ENCODE results near the gene RASSF1. TPM values are rescaled to one million over a fixed set of nuclear protein-coding genes. Genes with fewer than 3 reads are reported as not detected.
A peak's percentile ranks its signal among the peaks of the same experiment; 100 is the strongest.

The RASSF1 gene
- total and polyA plus RNA-seq, 2 of the 13 experiments (the other 11 are each of a cell fraction or from before 2014, with no cell fraction given), result 10.2 to 27.5 TPM

- TF ChIP-seq FOXM1 (CRISPR knock-in tag; IDR thresholded peaks at IDR 0.05), result no peak
- TF ChIP-seq MBNL3 (CRISPR knock-in tag; conservative IDR thresholded peaks at IDR 0.05), result no peak
- TF ChIP-seq RXRA (CRISPR knock-in tag; IDR thresholded peaks at IDR 0.05), result peak; percentile 7; the same call in 1 of the 2 replicates
- TF ChIP-seq RFXAP (CRISPR knock-in tag; IDR thresholded peaks at IDR 0.05; ENCODE audit: borderline replicate concordance), result 0 out of 2 replicates have a peak, but pooled peaks have one; percentile 7
- TF ChIP-seq DPF2 (CRISPR knock-in tag; IDR thresholded peaks at IDR 0.05; ENCODE audit: borderline replicate concordance, low read depth), result no peak
- peak; percentile 93 for TF ChIP-seq ZC3H13 (CRISPR knock-in tag; IDR thresholded peaks at IDR 0.05)
- TF ChIP-seq PAXIP1 (CRISPR knock-in tag; conservative IDR thresholded peaks at IDR 0.05), result peak; percentile 58
- TF ChIP-seq ZNF670 (CRISPR knock-in tag; IDR thresholded peaks at IDR 0.05; ENCODE audit: borderline replicate concordance), result no peak
- TF ChIP-seq JDP2 (CRISPR knock-in tag; IDR thresholded peaks at IDR 0.05; ENCODE audit: borderline replicate concordance), result no peak
- TF ChIP-seq ARID2 (CRISPR knock-in tag; IDR thresholded peaks at IDR 0.05; ENCODE audit: borderline replicate concordance), result peak; percentile 77; the same call in 1 of the 2 replicates
- TF ChIP-seq BCL6 (CRISPR knock-in tag; IDR thresholded peaks at IDR 0.05), result no peak
These were observed 41.1 kb downstream of the RASSF1 start (continued) for GRCh38 chr3:50299638-50299928.
